ENCODE measurements around the gene SERF1B. TPM values are rescaled to one million over a fixed set of nuclear protein-coding genes. Genes with fewer than 3 reads are reported as not detected.

The SERF1B gene
- 60.3 and 67.2 TPM in 2 replicates for total RNA-seq (2014; rRNA removed; shearing (Covaris generic))

DNA sequence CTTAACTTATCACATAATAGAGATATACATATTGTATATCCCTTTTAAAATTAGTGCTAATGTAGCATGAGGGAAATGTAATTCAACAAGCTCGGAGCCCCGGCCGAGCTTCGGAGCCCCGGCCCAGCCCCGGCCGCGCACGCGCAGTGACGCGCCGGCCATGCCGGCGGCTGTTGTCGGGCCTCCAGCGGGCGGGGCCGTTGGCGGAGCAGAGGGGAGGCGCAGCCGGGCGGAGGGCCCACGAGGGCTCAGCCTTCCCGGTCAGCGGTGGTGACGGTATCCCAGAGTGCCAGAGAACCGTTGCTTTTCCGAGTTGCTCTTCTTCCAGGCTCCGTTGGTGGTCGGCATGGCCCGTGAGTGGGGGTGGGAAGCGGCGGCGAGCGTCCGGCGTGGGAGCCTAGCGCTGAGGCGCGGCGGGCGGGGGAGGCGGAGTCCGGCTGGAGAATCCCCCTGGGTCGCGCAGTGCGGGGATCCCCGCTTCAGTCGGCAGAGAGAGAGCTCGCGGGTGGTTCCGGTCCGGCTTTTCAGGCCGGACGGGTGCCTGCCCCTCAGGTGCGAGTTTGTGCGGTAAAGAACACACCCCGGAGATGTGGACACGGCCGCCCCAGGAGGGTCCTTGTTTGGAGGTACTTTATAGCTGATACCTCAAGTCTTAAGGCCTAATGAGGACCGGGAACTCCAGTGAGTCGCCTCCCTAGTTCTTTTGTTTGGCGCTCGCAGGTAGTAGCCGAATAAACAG lies at the start of gene SERF1B:
SERF1B (plus strand) TSS at position 146 of the 739 bp plus-strand sequence; CDS start at position 347, 201 bp downstream.

Small RNA genes lying within 50 kb of the gene (small RNA-seq; reads per million reads assigned to genes)
- gene CDH12P2, result not detected

Other genes starting within 250 kb of the SERF1B start
- 69.3 and 71.5 TPM in 2 replicates for gene SMN2, start 24.4 kb downstream of the SERF1B start, total RNA-seq (2014; rRNA removed; shearing (Covaris generic))